Left renal cortex interstitium (tissue), 4 donors: Measurements from ENCODE around the gene GDI2. TPM values are rescaled to one million over a fixed set of nuclear protein-coding genes. Genes with fewer than 3 reads are reported as not detected.
"Not testable (repeated sequence)": the region's sequence is repeated elsewhere in the genome, so short reads cannot be mapped to it uniquely, and the experiment has no call there.

ENCODE experiments used
- DNase-seq, 4 donors: peaks; one replicate each; pipeline ENCODE4 v3.0.0-alpha.2; 2013; ENCODE audit warnings: low read depth in 4 of 4, low spot score in 2 of 4, missing footprints in 1 of 4
- polyA plus RNA-seq, 4 donors: library from polyadenylated mRNA; unstranded; fragments of 120-200 nt; gene quantifications; one replicate each; pipeline ENCODE4 v1.2.1, GENCODE V29; 2013; ENCODE audit not compliant: insufficient read length in 4 of 4

The GDI2 gene
- polyA plus RNA-seq, 4 donors = 267 to 348 (median 285) TPM

- DNase-seq = no peak
Measured at GRCh38 chr10:5794236-5794635, 19.0 kb downstream of the GDI2 start.

DNA sequence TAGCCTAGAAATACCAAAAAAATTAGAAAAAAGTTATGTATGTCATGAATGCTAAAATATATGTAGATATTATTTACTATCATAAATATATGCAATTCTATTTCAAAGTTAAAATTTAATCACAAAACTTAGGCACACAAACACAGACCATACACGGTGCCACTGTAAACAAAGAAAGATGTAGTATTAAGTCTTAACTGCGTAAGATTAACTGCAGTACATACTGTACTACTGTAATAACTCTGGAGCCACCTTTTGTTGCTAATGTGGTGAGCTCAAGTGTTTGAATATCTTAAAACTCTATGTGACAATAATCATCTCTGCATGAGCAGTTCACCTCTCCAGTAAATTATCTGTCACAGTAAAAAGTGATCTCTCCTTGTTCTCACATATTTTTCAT, 23.6 kb downstream of the GDI2 start:
- no peak for DNase-seq

GRCh38 chr10:5788969-5789368, 24.3 kb downstream of the GDI2 start:
- no peak for DNase-seq

- DNase-seq = no peak
Measured at GRCh38 chr10:5783300-5783699, 29.9 kb downstream of the GDI2 start.

GRCh38 chr10:5782174-5782573, 31.1 kb downstream of the GDI2 start:
- DNase-seq = no peak

DNA sequence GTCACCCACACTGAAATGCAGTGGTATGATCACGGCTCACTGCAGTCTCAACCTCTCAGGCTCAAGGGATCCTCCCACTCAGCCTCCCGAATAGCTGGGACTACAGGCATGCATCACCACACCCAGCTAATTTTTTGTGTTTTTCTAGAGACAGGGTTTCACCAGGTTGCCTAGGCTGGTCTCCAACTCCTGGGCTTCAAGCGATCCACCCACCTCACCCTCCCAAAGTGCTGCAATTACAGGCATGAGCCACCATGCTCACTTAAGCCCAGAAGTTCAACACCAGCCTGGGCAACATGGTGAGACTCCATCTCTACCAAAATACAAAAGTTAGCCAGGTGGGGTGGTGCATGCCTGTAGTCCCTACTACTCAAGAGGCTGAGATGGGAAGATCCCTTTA, 33.5 kb downstream of the GDI2 start:
- no peak for DNase-seq

DNA sequence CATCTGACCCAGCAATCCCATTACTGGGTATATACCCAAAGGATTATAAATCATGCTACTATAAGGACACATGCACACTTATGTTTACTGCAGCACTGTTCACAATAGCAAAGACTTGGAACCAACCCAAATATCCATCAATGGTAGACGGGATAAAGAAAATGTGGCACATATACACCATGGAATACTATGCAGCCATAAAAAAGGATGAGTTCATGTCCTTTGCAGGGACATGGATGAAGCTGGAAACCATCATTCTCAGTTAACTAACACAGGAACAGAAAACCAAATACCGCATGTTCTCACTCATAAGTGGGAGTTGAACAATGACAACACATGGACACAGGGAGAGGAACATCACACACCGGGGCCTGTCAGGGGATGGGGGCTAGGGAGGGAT, 35.5 kb downstream of the GDI2 start:
- not testable (repeated sequence) for DNase-seq

DNA sequence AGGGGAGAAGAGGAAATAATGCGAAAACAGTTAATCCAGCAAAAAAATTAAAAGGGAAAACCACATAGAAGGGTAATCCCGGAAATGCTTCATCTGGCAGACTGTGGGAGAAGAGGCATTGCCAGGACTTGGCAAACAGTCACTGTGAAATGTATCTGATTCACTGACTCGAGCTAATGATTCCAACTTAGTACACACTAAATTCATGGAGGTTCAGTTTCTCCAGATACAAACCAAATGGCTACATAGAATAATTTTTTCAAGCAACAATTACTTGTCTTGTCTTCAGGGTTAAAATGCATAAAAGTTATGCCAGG, 36.4 kb downstream of the GDI2 start:
- DNase-seq = no peak

DNA sequence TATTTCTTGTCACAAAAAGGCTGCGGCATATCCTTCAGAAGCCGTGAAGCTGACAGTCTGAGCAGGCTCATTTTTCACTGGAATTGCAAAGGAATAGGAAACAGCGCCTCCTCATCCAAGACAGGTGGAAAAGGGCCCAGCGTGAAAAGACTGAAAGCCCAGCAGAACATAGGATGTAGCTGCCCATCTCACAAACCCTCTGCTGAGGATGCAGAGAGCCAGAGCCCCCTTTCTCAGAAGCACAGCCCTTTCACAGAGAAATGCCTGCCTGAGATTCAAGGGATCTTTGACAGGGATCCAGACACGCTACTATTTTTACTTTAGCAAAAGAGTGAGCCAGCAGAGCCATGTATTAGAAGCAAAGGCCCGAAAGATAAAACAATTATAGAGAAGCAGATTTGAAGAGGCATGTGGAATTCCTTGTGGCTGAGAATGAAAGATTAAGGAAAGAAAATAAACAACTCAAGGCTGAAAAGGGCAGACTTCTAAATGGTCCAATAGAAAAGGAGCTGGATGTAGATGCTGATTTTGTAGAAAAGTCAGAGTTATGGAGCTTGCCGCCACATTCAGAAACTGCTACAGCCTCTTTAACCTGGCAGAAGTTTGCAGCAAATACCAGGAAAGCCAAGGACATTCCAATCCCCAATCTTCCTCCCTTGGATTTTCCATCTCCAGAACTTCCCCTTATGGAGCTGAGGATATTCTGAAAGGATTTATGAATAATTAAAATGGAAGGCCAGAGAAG, 36.9 kb downstream of the GDI2 start:
- DNase-seq = no peak

DNA sequence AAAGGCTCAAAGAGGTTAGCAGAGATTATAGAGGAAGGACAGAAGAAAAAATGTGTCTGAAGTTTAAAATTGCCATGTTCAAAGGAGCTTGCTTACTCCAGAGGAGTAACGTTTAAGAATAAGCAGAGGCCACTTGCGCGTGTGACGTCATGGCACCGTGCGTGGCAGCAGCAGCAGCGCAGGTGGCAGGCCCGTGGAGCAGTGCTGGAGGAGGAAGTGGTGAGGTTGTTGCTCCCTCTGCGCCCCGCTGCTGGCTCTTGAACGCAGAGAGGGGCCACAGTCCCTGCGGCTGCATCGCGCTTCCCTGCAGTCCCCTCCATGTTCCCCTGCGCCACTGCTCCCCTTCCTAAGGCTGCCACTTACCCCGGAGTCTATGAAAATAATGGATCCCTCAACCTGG, 37.5 kb downstream of the GDI2 start:
- DNase-seq = no peak

GRCh38 chr10:5774987-5775620, 38.1 kb downstream of the GDI2 start:
- no peak for DNase-seq

DNA sequence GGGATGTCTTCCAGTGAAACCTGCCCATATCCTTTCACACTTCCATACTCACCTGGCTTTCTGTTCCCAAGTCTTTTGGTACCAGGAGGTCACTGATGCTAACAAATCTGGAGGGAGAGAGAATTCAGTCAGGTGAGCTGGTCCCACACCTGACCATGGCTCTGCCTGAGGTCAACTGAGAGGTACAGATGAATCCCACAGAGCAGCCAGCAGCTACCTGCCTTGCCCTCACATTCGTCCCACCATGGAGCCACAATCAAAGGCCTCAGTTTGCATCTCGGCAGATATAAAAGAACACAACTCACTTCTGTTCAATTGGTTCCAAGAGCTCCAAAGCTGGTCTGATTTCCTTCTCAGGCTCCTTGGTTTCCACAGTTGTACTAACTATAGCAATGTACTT, 47.0 kb downstream of the GDI2 start:
- no peak for DNase-seq

- no peak for DNase-seq
Measured at GRCh38 chr10:5765617-5766016, 47.6 kb downstream of the GDI2 start.

DNA sequence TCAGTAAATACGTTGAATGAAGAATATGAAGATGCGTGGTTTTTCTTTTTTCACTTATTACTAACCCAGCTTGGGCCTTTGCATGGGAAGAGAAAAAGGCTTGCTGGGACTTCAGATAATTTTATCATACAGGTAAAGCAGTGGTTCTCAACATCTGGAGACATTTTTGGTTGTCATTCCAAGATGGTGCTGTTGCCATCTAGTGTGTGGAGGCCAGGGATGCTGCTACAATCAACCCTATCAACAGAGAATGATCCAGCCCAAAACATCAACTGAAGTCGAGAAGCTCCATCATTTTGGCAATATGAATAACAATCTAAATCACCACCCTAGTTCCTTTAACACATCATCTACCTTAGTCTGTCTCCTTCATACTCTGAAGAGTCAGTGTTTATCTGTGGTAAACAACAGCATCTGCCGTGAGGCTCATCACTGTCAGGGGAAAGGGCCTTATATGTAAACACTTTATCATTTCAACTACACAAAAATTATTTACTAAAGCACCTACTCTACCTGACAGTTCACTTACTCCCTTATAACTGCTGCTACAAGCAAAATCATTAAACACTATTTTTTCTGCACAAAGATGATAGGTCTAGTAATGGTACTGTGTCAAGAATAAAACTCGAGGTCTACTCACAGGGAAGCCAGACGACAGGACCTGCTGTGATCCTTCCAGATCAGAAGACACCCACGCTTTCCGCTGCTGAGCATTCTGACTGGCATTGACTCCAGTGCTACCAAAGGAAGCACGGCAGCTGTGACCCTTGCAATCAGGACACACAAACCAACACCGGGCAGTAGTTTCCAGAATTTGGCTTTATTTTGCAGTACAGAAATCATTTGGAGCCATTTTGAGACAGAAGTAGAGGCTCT, 48.6 kb downstream of the GDI2 start:
- no peak for DNase-seq

GRCh38 chr10:5762531-5762930, 50.7 kb downstream of the GDI2 start:
- no peak for DNase-seq

DNA sequence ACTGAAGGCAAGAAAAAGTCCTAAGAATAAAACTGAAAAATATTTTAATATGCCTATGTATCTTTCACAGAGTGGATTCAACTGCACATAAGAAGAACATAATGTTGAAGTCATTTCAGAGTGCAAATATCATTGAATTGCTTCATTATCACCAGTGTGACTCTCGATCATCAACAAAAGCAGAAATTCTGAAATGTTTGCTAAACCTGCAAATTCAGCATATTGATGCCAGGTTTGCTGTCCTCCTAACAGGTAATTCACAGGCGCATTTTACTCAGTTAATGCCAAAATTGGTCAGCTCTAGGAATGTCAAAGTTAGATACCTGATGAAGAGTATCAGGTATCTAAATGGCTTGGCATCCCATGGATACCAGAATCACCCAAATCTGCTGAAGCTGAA, 52.0 kb downstream of the GDI2 start:
- no peak for DNase-seq

- no peak for DNase-seq
Measured at GRCh38 chr10:5760515-5760914, 52.7 kb downstream of the GDI2 start.

- DNase-seq = no peak
Measured at GRCh38 chr10:5758927-5759326, 54.3 kb downstream of the GDI2 start.

DNA sequence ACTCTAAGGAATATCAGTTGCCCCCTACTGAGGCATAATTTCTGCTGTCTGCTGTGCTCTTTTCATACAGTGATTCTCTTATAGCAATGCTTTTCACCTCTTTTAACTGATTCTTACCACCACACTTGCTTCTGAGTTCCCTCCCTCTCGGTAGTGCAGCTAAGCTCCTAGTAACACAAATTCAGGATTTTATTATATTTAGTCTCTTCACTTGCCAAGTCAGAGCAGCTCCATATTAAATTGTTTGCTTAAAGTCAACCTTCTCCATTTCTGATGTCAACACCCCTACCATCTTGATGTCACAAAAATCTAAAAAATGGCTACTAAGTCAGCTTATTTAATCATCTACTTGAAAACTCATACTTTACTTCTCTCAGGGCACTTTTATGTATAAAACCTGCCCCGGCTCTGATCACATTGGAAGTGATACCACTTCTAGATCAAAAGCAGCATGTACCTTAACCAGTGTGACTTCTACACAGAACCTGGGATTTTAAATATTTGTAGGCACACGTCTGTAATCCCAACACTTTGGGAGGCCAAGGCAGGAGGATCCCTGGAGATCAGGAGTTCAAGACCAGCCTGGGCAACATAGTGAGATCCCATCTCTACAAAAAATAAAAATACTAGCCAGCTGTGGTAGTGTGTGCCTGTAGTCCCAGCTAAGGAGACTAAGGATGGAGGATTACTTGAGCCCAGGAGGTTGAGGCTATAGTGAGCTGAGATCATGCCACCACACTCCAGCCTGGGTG, 55.3 kb downstream of the GDI2 start:
- no peak for DNase-seq

DNA sequence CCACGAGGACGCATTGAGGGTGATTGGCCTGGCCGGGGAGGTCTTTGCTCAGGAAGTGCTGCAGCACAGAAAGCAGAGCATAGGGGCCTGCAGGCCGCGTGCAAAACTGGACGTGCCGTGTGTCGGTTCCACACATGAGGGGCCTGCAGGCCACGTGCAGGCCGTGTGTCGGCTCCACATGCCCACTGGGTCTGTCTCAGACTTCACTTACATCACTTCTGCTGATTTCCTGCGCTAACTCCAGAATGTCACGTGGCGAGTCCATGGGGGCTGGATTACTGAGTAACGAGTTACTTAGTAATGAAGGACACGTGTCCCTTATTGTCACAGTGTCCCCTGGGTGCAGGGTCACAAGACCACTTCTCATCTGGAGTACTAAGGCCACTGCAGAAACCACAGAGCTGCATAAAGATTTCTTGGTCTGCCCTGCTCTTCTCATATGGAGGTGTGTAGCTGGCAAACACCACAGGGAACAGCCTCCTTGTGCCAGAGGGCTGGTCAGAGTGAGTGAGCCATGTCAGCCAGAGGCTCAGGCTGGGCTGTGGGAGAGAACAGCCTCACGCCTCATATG, 60.8 kb downstream of the GDI2 start:
- DNase-seq = no peak
